ENCODE measurements around the gene RNF223. TPM values are rescaled to one million over a fixed set of nuclear protein-coding genes. Genes with fewer than 3 reads are reported as not detected.
"Not testable (repeated sequence)": the region's sequence is repeated elsewhere in the genome, so short reads cannot be mapped to it uniquely, and the experiment has no call there.

Gene RNF223
- total RNA-seq, 1 donor: not detected

DNA sequence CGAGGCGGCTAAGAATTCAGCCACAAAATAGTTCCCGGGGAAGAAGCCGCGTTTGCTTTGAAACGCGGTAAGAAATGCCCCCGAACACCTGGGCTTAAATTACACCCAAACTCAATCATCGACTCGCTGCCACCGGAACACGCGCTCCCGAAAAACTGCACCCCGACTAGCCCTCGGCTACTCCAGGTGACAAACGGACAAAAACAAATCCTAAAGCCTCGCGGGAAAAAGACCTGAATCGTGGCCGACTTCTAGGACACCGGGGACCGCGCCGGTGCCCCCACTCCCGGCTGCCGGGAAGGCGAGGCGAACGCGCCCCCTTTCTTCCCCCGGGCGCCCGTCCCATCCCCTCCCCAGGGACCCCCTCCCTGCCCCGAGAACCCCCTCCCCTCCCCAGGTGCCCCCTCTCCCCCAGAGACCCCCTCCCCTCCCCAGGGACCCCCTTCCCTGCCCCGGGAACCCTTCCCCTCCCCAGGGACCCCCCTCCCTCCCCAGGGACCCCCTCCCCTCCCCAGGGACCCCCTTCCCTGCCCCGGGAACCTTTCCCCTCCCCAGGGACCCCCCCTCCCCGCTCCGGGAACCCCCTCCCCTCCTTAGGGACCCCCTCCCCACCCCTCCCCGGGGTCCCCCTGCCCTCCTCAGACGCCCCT, 41.2 kb upstream of the RNF223 start:
- H3K27me3 ChIP-seq (ENCODE audit: insufficient read depth, low read length): no peaks in the 10 kb centered on the region
- H3K4me1 ChIP-seq (ENCODE audit: insufficient read depth, low read length): peaks cover 14% of the 10 kb centered on the region
- H3K9me3 ChIP-seq (ENCODE audit: low read depth, low read length): no peaks in the 10 kb centered on the region
- H3K4me3 ChIP-seq (ENCODE audit: low read length): peak overlapping the region; percentile 57

DNA sequence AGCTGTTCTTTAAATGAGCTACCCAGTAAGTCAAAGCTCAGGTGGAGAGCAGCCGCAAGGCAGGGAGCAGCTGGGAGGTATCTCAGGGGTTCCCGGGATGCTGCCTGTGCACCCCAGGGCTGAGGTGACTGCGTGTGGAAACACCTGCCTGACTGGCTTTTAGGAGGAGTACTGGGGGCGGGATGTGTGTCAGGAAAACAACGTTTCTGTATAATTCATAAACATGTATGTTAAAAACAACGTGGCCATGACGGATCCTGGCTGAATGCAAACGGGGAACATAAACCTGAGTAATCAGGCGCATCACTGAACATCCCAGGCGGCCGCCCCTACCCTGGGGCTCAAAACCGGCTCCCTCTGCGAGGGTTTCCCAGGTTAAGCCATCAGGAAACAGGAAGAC, 40.3 kb upstream of the RNF223 start:
- Histone ChIP-seq H3K4me3 (ENCODE audit: low read length) (no peak overlapping the region), H3K9me3 (ENCODE audit: low read depth, low read length) (no peaks in the 10 kb centered on the region), H3K4me1 (ENCODE audit: insufficient read depth, low read length) (peaks cover 14% of the 10 kb centered on the region), H3K27me3 (ENCODE audit: insufficient read depth, low read length) (no peaks in the 10 kb centered on the region)

DNA sequence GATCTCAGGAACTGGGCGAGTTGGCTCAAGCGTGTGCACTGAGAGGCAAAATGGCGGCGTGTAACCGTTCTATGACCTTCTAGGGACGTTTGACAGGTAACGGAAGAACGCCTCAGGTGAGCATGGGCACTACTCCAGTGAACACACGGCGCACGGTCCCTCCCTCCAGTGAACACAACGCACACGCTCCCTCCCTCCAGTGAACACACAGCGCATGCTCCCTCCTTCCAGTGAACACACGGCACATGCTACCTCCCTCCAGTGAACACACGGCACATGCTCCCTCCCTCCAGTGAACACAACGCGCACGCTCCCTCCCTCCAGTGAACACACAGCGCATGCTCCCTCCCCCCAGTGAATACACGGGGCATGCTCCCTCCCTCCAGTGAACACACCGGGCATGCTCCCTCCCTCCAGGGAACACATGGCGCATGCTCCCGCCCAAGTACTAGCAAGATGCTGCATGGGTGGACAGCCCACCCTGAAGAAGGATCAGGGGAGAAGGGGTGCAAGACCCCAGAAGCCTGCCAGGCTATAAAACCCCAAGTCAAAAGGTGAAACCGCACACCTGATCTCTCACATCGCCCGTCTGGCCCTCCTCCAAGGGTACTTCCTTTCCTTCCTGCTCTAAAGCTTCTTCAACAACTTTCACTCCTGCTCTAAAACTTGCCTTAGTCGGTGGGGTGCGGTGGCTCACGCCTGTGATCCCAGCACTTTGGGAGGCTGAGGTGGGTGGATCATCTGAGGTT, 38.3 kb upstream of the RNF223 start:
- Histone ChIP-seq H3K4me3 (ENCODE audit: low read length) (no peak overlapping the region), H3K4me1 (ENCODE audit: insufficient read depth, low read length) (peaks cover 11% of the 10 kb centered on the region)

DNA sequence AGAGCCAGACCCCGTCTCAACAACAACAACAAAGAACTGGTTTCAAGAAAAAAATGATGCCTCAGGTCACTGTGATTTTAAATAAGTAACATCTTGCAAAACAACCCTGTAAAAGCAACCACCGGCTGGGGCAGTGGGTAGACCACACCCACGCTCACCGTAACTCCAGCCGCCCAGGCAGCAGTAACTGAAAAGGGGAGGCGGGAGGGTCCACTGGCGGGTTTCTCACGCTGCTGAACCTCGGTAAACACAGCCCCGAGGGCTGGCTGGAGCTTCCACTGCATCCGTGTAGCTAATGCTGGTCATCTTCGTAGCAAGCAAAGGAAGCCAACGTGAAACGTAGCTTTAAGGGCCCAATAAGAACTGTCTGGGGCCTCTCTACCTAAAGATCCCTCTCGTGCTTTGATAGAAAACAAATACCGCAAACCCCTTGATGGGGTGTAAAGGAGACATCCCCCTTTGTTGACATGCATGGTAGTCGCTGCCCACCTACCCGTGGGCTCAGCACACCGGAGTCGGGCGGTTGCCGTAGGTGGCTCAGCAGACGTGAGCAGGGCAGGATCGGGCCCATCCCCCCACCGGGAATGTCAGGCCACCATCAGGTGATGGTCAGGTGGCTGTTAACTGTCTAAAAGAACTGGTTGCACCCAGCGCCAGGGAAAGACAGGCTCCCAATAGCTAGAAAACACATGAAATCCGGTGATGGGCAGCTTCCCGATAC, 37.6 kb upstream of the RNF223 start:
- peaks cover 6% of the 10 kb centered on the region for H3K4me1 ChIP-seq (ENCODE audit: insufficient read depth, low read length)
- H3K27me3 ChIP-seq (ENCODE audit: insufficient read depth, low read length): no peaks in the 10 kb centered on the region
- H3K4me3 ChIP-seq (ENCODE audit: low read length): no peak overlapping the region
- no peaks in the 10 kb centered on the region for H3K9me3 ChIP-seq (ENCODE audit: low read depth, low read length)

More for the DNA sequence above, 38.3 kb upstream of the RNF223 start:
- Histone ChIP-seq H3K27me3 (ENCODE audit: insufficient read depth, low read length) (no peaks in the 10 kb centered on the region), H3K9me3 (ENCODE audit: low read depth, low read length) (no peaks in the 10 kb centered on the region)

DNA sequence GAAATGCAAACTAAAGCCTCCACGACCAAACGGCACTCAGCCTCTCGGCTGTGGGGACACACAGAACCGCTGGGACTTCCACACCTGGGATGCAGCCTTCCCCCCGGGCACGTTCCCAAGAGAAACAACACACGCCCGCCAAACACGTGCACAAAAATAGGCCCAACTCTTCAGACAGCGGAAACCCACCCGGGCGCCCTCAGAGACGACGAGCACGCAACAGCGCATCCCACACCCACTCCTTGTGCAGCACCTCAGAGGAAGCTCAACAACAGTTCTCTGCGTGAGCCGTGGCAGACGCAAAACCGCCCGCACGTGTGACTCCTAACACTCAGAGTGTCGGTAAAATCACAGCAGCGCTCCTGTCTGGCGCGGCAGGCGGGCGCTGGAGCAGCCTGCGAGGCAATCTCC, 36.5 kb upstream of the RNF223 start:
- H3K4me3 ChIP-seq (ENCODE audit: low read length): no peak overlapping the region
- peaks cover 3% of the 10 kb centered on the region for H3K4me1 ChIP-seq (ENCODE audit: insufficient read depth, low read length)
- H3K9me3 ChIP-seq (ENCODE audit: low read depth, low read length): no peaks in the 10 kb centered on the region
- no peaks in the 10 kb centered on the region for H3K27me3 ChIP-seq (ENCODE audit: insufficient read depth, low read length)

DNA sequence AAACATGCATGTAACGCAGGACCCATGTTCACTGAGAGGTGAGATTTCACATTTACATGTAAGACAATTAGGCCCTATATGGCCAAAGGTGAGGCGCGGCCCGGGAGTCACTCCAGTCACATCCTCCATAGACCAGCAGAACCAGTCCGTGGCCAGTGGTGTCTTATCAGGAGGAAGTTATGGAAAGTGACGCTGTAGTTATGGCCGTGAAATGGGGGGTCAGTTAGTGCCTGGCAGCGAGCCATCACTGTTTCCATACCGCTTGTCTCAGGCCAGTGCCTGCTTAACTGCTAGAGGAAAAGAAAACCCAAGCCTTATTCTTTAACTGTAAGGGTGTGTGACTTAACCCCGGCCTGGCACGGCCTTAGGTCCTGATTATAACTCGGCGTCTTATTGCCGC, 35.6 kb upstream of the RNF223 start:
- H3K4me1 ChIP-seq (ENCODE audit: insufficient read depth, low read length): no peaks in the 10 kb centered on the region
- H3K4me3 ChIP-seq (ENCODE audit: low read length): no peak overlapping the region

DNA sequence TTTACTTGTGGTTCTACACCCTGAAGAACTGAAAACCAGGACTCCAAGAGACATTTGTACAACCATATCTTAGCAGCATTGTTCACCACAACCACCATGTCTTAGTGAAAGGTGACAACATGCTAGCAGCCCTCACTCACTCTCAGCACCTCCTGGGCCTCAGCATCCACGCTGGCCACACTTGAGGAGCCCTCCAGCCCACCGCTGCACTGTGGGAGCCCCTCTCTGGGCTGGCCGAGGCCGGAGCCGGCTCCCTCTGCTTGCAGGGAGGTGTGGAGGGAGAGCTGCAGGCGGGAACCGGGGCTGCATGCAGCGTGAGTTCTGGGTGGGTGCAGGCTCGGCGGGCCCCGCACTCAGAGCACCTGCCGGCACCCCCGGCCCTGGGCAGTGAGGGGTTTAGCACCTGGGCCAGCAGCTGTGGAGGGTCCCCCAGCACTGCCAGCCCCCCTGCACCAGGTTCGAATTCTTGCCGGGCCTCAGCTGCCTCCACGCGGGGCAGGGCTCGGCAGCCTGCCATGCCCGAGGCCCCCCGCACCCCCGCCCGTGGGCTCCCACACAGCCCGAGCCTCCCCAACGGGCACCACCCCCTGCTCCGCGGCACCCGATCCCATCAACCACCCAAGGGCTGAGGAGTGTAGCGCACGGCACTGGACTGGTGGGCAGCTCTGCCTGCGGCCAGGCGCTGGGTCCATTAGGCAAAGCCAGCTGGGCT, 32.6 kb upstream of the RNF223 start:
- Histone ChIP-seq H3K27me3 (ENCODE audit: insufficient read depth, low read length) (no peaks in the 10 kb centered on the region), H3K4me1 (ENCODE audit: insufficient read depth, low read length) (peaks cover 4% of the 10 kb centered on the region), H3K4me3 (ENCODE audit: low read length) (no peak overlapping the region), H3K9me3 (ENCODE audit: low read depth, low read length) (no peaks in the 10 kb centered on the region)

More for the DNA sequence above, 35.6 kb upstream of the RNF223 start:
- no peaks in the 10 kb centered on the region for H3K9me3 ChIP-seq (ENCODE audit: low read depth, low read length)
- H3K27me3 ChIP-seq (ENCODE audit: insufficient read depth, low read length): no peaks in the 10 kb centered on the region

DNA sequence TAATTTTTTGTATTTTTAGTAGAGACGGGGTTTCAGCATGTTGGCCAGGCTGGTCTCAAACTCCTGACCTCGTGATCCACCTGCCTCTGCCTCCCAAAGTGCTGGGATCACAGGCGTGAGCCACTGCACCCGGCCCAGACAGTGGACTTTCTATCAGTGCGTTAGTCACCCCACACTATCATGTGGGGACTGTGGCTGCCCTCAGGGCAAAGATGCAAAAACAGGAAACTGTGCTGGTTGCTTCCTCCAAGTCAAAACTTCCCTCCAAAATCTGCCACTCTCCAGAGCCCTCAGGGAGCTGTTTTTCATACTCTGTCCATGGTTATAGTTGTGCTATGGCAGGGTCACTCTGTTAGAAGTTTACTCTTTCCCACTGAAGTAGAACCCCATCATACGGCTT, 30.0 kb upstream of the RNF223 start:
- not testable (repeated sequence) for H3K4me1 ChIP-seq (ENCODE audit: insufficient read depth, low read length); H3K4me3 ChIP-seq (ENCODE audit: low read length); H3K9me3 ChIP-seq (ENCODE audit: low read depth, low read length); H3K27me3 ChIP-seq (ENCODE audit: insufficient read depth, low read length)

DNA sequence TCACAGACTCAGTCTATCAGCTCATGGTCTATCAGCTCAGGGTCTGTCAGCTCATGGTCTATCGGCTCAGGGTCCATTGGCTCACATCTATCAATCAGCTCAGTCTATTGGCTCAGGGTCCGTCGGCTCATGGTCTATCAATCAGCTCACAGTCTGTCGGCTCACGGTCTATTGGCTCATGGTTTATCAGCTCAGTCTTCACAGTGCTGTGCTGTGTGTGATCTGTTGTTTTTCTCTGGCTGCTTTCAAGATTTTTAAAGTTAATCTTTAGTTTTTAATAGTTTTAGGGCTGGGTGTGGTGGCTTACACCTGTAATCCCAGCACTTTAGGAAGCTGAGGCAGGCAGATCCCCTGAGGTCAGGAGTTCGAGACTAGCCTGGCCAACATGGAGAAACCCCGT, 27.4 kb upstream of the RNF223 start:
- Histone ChIP-seq H3K27me3 (ENCODE audit: insufficient read depth, low read length) (no peaks in the 10 kb centered on the region), H3K9me3 (ENCODE audit: low read depth, low read length) (no peaks in the 10 kb centered on the region), H3K4me3 (ENCODE audit: low read length) (no peak overlapping the region), H3K4me1 (ENCODE audit: insufficient read depth, low read length) (peaks cover 4% of the 10 kb centered on the region)

DNA sequence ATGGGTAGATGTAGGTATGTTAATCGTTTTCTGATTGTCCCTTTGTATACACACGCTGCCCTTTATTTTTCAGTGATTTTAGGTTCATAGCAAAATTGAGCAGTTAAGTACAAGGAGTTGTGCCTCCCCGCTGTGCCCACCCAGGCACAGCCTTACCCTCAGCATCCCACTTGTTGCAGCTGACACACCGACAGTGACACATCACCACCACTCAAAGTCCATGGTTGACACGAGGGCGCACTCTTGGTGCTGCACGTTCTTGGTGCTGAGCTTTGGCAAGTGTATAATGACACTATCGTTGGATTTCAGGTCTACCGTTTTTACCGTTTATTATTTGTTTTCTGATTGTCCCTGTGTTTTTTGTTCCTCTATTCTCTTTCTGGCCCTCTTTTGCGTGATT, 26.2 kb upstream of the RNF223 start:
- H3K4me1 ChIP-seq (ENCODE audit: insufficient read depth, low read length): peaks cover 4% of the 10 kb centered on the region
- H3K27me3 ChIP-seq (ENCODE audit: insufficient read depth, low read length): no peaks in the 10 kb centered on the region
- H3K4me3 ChIP-seq (ENCODE audit: low read length): no peak overlapping the region
- H3K9me3 ChIP-seq (ENCODE audit: low read depth, low read length): no peaks in the 10 kb centered on the region

DNA sequence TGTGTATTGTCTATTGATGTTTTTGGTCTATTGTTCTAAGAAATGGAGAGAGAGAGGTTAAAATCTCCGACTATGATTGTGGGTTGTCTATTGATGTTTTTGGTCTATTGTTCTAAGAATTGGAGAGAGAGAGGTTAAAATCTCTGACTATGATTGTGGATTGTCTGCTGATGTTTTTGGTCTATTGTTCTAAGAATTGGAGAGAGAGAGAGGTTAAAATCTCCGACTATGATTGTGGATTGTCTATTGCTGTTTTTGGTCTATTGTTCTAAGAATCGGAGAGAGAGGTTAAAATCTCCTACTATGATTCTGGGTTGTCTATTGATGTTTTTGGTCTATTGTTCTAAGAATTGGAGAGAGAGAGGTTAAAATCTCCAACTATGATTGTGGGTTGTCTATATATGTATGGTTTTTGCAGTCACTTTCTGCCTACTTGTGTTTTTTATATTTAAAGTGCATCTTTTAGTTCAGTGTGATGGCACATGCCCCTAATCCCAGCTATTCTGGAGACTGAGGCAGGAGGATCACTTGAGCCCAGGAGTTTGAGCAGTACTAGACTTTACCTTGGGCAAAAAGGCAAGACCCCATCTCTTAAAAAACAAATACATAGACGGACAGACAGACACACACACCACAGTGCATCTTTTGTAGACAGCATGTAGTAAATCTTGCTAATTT, 25.5 kb upstream of the RNF223 start:
- Histone ChIP-seq H3K4me3 (ENCODE audit: low read length) (no peak overlapping the region), H3K27me3 (ENCODE audit: insufficient read depth, low read length) (no peaks in the 10 kb centered on the region), H3K9me3 (ENCODE audit: low read depth, low read length) (no peaks in the 10 kb centered on the region), H3K4me1 (ENCODE audit: insufficient read depth, low read length) (peaks cover 4% of the 10 kb centered on the region)

DNA sequence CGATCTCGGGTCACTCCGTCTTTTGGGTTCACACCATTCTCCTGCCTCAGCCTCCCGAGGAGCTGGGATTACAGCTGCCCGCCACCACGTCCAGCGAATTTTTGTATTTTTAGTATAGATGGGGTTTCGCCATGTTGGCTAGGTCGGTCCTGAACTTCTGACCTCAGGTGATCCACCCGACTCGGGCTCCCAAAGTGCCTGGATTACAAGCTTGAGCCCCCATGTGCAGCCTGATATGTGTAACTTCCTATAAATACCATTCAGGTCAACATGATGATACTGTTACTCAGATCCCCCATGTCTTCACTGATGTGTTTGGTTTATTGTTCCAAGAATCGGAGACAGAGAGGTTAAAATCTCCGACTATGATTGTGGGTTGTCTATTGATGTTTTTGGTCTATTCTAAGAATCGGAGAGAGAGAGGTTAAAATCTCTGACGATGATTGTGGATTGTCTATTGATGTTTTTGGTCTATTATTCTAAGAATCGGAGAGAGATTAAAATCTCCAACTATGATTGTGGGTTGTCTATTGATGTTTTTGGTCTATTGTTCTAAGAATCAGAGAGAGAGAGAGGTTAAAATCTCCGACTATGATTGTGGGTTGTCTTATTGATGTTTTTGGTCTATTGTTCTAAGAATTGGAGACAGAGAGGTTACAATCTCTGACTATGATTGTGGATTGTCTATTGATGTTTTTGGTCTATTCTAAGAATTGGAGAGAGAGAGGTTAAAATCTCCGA, 24.7 kb upstream of the RNF223 start:
- Histone ChIP-seq H3K4me3 (ENCODE audit: low read length) (no peak overlapping the region), H3K9me3 (ENCODE audit: low read depth, low read length) (no peaks in the 10 kb centered on the region), H3K27me3 (ENCODE audit: insufficient read depth, low read length) (no peaks in the 10 kb centered on the region), H3K4me1 (ENCODE audit: insufficient read depth, low read length) (no peaks in the 10 kb centered on the region)

DNA sequence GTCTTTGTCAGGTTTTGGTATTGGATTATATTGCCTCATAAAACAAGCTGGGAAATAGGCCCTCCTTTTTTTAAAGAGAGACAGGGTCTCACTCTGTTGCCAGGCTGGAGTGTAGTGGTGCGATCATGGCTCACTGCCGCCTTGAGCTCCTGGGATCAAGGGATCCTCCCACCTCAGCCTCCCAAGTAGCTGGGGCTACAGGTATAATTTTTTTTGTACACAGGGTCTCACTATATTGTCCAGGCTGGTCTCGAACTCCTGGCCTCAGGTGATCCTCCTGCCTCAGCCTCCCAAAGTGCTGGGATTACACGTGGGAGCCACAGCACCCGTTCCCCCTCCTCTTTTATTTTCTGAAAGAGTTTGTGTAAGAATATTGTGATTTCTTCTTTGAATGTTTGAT, 22.0 kb upstream of the RNF223 start:
- not testable (repeated sequence) for H3K9me3 ChIP-seq (ENCODE audit: low read depth, low read length); H3K4me1 ChIP-seq (ENCODE audit: insufficient read depth, low read length); H3K4me3 ChIP-seq (ENCODE audit: low read length); H3K27me3 ChIP-seq (ENCODE audit: insufficient read depth, low read length)

DNA sequence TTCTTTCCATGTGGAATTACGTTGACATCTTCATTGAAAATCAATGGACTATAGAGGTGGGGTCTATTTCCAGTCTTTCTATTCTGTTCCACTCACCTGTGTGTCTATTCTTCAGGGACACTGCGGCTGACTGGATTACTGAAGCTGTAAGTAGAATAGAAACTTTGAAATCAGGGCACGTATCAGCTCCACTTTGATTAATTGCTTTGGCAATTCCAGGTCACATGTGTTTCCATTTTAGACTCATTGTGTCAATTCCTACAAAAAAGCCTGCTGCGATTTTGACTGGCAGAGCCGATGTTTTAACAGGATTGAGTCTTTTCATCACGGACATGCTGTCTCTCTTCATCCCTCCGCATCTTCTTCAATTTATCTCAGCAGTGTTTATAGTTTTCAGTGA, 20.9 kb upstream of the RNF223 start:
- Histone ChIP-seq H3K9me3 (ENCODE audit: low read depth, low read length) (no peaks in the 10 kb centered on the region), H3K4me1 (ENCODE audit: insufficient read depth, low read length) (no peaks in the 10 kb centered on the region), H3K27me3 (ENCODE audit: insufficient read depth, low read length) (no peaks in the 10 kb centered on the region), H3K4me3 (ENCODE audit: low read length) (no peak overlapping the region)

Measured in mononuclear cell (primary cell).